MV-4-11 (cell line): ENCODE data around the gene CEP83.

Experiments
- DNase-seq: peaks from one replicate; lab custom pipeline; 2025; lab: John Stamatoyannopoulos, UW

CEP83 gene

GRCh38 chr12:94266796-94267536, 192.7 kb downstream of the CEP83 start:
- peak; percentile 71 for DNase-seq

GRCh38 chr12:94265966-94266745, 193.5 kb downstream of the CEP83 start:
- peak; percentile 91 for DNase-seq

- no peak for DNase-seq
Observed at GRCh38 chr12:94265539-94265938, 194.1 kb downstream of the CEP83 start.

- no peak for DNase-seq
Observed at GRCh38 chr12:94264736-94265485, 194.8 kb downstream of the CEP83 start.

GRCh38 chr12:94263905-94264561, 195.6 kb downstream of the CEP83 start:
- DNase-seq = peak; percentile 46

- DNase-seq = peak; percentile 84
Observed at GRCh38 chr12:94263011-94263811, 196.5 kb downstream of the CEP83 start.

GRCh38 chr12:94262228-94263010, 197.2 kb downstream of the CEP83 start:
- DNase-seq = peak; percentile 80

GRCh38 chr12:94261786-94262185, 197.9 kb downstream of the CEP83 start:
- DNase-seq = no peak

GRCh38 chr12:94261119-94261518, 198.5 kb downstream of the CEP83 start:
- DNase-seq = no peak

- no peak for DNase-seq
Observed at GRCh38 chr12:94260717-94261116, 198.9 kb downstream of the CEP83 start.

GRCh38 chr12:94260017-94260416, 199.7 kb downstream of the CEP83 start:
- no peak for DNase-seq

- no peak for DNase-seq
Observed at GRCh38 chr12:94258593-94258992, 201.1 kb downstream of the CEP83 start.
